Kidney epithelial cell (primary cell): ENCODE data around the gene FGF12. TPM values are rescaled to one million over a fixed set of nuclear protein-coding genes. Genes with fewer than 3 reads are reported as not detected.

Experiments used
- DNase-seq: peaks from one replicate; pipeline ENCODE4 v3.0.0-alpha.2; 2010; ENCODE audit warnings: low read depth
- H3K27me3 ChIP-seq: 2 replicates; pipeline ENCODE4 v1.6.0; 2011; ENCODE audit warnings: low read length; ENCODE audit not compliant: control insufficient read depth, insufficient read depth
- H3K36me3 ChIP-seq: 2 replicates; pipeline ENCODE4 v1.5.1; 2011; ENCODE audit warnings: low read length; ENCODE audit not compliant: control insufficient read depth, insufficient read depth
- H3K4me3 ChIP-seq: 2 replicates; pipeline ENCODE4 v1.5.1; 2011; ENCODE audit warnings: low read depth, mild to moderate bottlenecking, control low read depth, low read length
- CTCF ChIP-seq: IDR thresholded peaks from 2 replicates; pipeline ENCODE4 v1.5.1; 2011; ENCODE audit warnings: mild to moderate bottlenecking, moderate library complexity, low read length, control low read depth, inconsistent platforms; ENCODE audit not compliant: insufficient read depth, poor library complexity, severe bottlenecking
- total RNA-seq: library from RNA; depleted of rRNA; stranded (reverse); fragments of >200 nt; gene quantifications from 2 replicates; pipeline ENCODE4 v1.2.3, GENCODE V29; 2015

FGF12 gene
- total RNA-seq, 1 donor from 2014 or later, result 3.2 TPM

- H3K4me3 ChIP-seq, result no peak overlapping the region
- DNase-seq, result no peak
- H3K27me3 ChIP-seq, result no peaks in the 10 kb centered on the region
- no peak for TF ChIP-seq CTCF
- H3K36me3 ChIP-seq, result no peaks in the 10 kb centered on the region
Measured at GRCh38 chr3:192219926-192220325, 507.4 kb downstream of the FGF12 start.

- H3K27me3 ChIP-seq, result no peaks in the 10 kb centered on the region
- DNase-seq, result no peak
- no peaks in the 10 kb centered on the region for H3K36me3 ChIP-seq
- TF ChIP-seq CTCF, result no peak
- no peak overlapping the region for H3K4me3 ChIP-seq
Measured at GRCh38 chr3:192216067-192216466, 511.3 kb downstream of the FGF12 start.

- no peak for TF ChIP-seq CTCF
- Histone ChIP-seq H3K4me3 (no peak overlapping the region), H3K36me3 (no peaks in the 10 kb centered on the region), H3K27me3 (no peaks in the 10 kb centered on the region)
- DNase-seq, result no peak
Measured at GRCh38 chr3:192212979-192213378, 514.4 kb downstream of the FGF12 start.

- no peaks in the 10 kb centered on the region for H3K36me3 ChIP-seq
- TF ChIP-seq CTCF, result peak; percentile 17
Measured at GRCh38 chr3:192212335-192212734, 515.0 kb downstream of the FGF12 start.

GRCh38 chr3:192207651-192208050 lies 519.7 kb downstream of the FGF12 start:
- no peak for TF ChIP-seq CTCF
- no peak for DNase-seq

More at GRCh38 chr3:192212335-192212734, 515.0 kb downstream of the FGF12 start:
- Histone ChIP-seq H3K27me3 (no peaks in the 10 kb centered on the region), H3K4me3 (no peak overlapping the region)
- DNase-seq, result no peak

GRCh38 chr3:192207239-192207638 lies 520.1 kb downstream of the FGF12 start:
- no peaks in the 10 kb centered on the region for H3K36me3 ChIP-seq
- TF ChIP-seq CTCF, result no peak
- DNase-seq, result no peak

More at GRCh38 chr3:192207651-192208050, 519.7 kb downstream of the FGF12 start:
- no peak overlapping the region for H3K4me3 ChIP-seq
- no peaks in the 10 kb centered on the region for H3K36me3 ChIP-seq
- H3K27me3 ChIP-seq, result no peaks in the 10 kb centered on the region

More at GRCh38 chr3:192207239-192207638, 520.1 kb downstream of the FGF12 start:
- no peak overlapping the region for H3K4me3 ChIP-seq
- H3K27me3 ChIP-seq, result no peaks in the 10 kb centered on the region
